ENCODE results near the gene OR7G2. TPM values are rescaled to one million over a fixed set of nuclear protein-coding genes. Genes with fewer than 3 reads are reported as not detected.

OR7G2 gene
- total RNA-seq (2021) (not detected in 3 replicates), Bru-seq, nascent RNA (not detected)
- long read RNA-seq, experiment 1, result 0 reads
- long read RNA-seq, experiment 2, result 0 reads
- long read RNA-seq, experiment 3, result 0 reads

DNA sequence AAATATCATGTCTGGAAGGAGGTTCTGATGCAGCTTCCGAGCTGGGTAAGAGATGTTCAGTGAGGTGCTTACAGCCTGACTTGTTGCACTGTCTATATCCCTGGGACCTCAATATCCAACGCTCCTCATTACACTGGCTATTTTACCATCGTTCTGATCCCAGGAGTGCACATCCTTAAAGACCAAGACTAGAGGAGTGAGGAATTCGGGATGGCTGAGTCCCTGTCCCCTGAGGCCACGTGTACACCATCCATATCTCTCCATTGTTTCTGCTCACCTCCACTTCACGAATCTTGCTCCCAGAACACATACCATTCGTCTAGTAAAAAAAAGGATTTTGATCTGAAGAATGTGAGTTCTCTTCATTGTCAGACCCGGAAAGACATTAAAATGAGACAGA lies at the start of gene OR7G2:
Gene OR7G2 (minus strand): TSS at position 101 of the 400 bp plus-strand sequence. CDS start 4,232 bp downstream, outside the sequence.
- Mint-ChIP-seq H3K27ac (no peak within 1 kb of the TSS), H3K36me3 (peaks cover 43% of the 10 kb centered on the region), H3K4me3 (no peak within 1 kb of the TSS), H3K27me3 (ENCODE audit: low read depth) (no peaks in the 10 kb centered on the region; the same call in 1 of the 2 replicates), H3K4me1 (no peaks in the 10 kb centered on the region), H3K9me3 (peaks cover 59% of the 10 kb centered on the region)
- no peak for DNase-seq (ENCODE audit: low spot score)
- no peak for ATAC-seq
- ChIA-PET CTCF (no interaction called here), POLR2A (no interaction called here)
- TF ChIP-seq NFATC4 (CRISPR knock-in tag; IDR thresholded peaks at IDR 0.05) (no peak), RORB (CRISPR knock-in tag; IDR thresholded peaks at IDR 0.05) (no peak), CREB1 (CRISPR knock-in tag; IDR thresholded peaks at IDR 0.05) (no peak), JUN (CRISPR knock-in tag; IDR thresholded peaks at IDR 0.05) (no peak), FOXK1 (CRISPR knock-in tag; IDR thresholded peaks at IDR 0.05) (no peak), TCF7 (CRISPR knock-in tag; IDR thresholded peaks at IDR 0.05; ENCODE audit: low read depth) (no peak), FOXP1 (CRISPR knock-in tag; IDR thresholded peaks at IDR 0.05; ENCODE audit: borderline replicate concordance) (no peak), PRRX2 (CRISPR knock-in tag; IDR thresholded peaks at IDR 0.05) (no peak), ETV6 (CRISPR knock-in tag; IDR thresholded peaks at IDR 0.05) (no peak), MYBL2 (CRISPR knock-in tag; IDR thresholded peaks at IDR 0.05) (no peak), NR1H2 (CRISPR knock-in tag; IDR thresholded peaks at IDR 0.05) (no peak)
- TF ChIP-seq, protein P1, sequence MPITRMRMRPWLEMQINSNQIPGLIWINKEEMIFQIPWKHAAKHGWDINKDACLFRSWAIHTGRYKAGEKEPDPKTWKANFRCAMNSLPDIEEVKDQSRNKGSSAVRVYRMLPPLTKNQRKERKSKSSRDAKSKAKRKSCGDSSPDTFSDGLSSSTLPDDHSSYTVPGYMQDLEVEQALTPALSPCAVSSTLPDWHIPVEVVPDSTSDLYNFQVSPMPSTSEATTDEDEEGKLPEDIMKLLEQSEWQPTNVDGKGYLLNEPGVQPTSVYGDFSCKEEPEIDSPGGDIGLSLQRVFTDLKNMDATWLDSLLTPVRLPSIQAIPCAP (CRISPR knock-in tag; IDR thresholded peaks at IDR 0.05), result no peak
- TF ChIP-seq, protein P2, sequence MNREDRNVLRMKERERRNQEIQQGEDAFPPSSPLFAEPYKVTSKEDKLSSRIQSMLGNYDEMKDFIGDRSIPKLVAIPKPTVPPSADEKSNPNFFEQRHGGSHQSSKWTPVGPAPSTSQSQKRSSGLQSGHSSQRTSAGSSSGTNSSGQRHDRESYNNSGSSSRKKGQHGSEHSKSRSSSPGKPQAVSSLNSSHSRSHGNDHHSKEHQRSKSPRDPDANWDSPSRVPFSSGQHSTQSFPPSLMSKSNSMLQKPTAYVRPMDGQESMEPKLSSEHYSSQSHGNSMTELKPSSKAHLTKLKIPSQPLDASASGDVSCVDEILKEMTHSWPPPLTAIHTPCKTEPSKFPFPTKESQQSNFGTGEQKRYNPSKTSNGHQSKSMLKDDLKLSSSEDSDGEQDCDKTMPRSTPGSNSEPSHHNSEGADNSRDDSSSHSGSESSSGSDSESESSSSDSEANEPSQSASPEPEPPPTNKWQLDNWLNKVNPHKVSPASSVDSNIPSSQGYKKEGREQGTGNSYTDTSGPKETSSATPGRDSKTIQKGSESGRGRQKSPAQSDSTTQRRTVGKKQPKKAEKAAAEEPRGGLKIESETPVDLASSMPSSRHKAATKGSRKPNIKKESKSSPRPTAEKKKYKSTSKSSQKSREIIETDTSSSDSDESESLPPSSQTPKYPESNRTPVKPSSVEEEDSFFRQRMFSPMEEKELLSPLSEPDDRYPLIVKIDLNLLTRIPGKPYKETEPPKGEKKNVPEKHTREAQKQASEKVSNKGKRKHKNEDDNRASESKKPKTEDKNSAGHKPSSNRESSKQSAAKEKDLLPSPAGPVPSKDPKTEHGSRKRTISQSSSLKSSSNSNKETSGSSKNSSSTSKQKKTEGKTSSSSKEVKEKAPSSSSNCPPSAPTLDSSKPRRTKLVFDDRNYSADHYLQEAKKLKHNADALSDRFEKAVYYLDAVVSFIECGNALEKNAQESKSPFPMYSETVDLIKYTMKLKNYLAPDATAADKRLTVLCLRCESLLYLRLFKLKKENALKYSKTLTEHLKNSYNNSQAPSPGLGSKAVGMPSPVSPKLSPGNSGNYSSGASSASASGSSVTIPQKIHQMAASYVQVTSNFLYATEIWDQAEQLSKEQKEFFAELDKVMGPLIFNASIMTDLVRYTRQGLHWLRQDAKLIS (CRISPR knock-in tag; IDR thresholded peaks at IDR 0.05; ENCODE audit: borderline replicate concordance), result no peak
- TF ChIP-seq, protein P3, sequence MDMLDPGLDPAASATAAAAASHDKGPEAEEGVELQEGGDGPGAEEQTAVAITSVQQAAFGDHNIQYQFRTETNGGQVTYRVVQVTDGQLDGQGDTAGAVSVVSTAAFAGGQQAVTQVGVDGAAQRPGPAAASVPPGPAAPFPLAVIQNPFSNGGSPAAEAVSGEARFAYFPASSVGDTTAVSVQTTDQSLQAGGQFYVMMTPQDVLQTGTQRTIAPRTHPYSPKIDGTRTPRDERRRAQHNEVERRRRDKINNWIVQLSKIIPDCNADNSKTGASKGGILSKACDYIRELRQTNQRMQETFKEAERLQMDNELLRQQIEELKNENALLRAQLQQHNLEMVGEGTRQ (CRISPR knock-in tag; IDR thresholded peaks at IDR 0.05), result no peak
- TF ChIP-seq, protein P4, sequence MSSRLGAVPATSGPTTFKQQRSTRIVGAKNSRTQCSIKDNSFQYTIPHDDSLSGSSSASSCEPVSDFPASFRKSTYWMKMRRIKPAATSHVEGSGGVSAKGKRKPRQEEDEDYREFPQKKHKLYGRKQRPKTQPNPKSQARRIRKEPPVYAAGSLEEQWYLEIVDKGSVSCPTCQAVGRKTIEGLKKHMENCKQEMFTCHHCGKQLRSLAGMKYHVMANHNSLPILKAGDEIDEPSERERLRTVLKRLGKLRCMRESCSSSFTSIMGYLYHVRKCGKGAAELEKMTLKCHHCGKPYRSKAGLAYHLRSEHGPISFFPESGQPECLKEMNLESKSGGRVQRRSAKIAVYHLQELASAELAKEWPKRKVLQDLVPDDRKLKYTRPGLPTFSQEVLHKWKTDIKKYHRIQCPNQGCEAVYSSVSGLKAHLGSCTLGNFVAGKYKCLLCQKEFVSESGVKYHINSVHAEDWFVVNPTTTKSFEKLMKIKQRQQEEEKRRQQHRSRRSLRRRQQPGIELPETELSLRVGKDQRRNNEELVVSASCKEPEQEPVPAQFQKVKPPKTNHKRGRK (CRISPR knock-in tag; IDR thresholded peaks at IDR 0.05; ENCODE audit: borderline replicate concordance), result no peak

DNA sequence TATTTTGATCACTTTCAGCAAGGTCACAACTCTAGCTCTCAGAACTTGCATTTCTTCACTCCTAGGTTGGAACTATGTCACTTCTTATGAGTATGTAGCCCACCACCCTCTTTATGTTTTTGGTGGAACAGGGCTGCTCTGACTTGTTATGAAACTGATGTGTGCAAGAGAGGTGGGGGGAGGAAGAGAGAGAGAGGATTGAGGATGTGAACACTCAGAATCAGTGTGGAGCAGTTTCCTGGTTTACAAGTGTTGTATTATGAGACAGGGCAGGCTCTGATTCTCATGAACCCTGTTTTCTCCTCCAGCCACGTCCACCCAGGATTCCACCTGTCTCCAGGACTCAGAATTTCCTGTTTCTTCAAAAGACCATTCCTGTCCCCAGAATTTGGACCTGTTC lies 49.0 kb upstream of the OR7G2 start:
- peaks cover 99% of the 10 kb centered on the region for H3K36me3 Mint-ChIP-seq
- ChIA-PET CTCF (no interaction called here), POLR2A (no interaction called here)
- ATAC-seq (no peak), DNase-seq (ENCODE audit: low spot score) (no peak)
- no peaks in the 10 kb centered on the region for H3K4me1 Mint-ChIP-seq
- peaks cover 3% of the 10 kb centered on the region; the same call in 1 of the 2 replicates for H3K27me3 Mint-ChIP-seq (ENCODE audit: low read depth)
- no peak overlapping the region for H3K27ac Mint-ChIP-seq
- H3K4me3 Mint-ChIP-seq, result no peak overlapping the region
- H3K9me3 Mint-ChIP-seq, result peaks cover 31% of the 10 kb centered on the region
- TF ChIP-seq, protein P3 (CRISPR knock-in tag; IDR thresholded peaks at IDR 0.05), result no peak
- TF ChIP-seq ZNF671 (CRISPR knock-in tag; IDR thresholded peaks at IDR 0.05) (no peak), SMAD4 (CRISPR knock-in tag; IDR thresholded peaks at IDR 0.05) (no peak), JUN (CRISPR knock-in tag; IDR thresholded peaks at IDR 0.05) (no peak), NFYB (CRISPR knock-in tag; conservative IDR thresholded peaks at IDR 0.05; ENCODE audit: low read depth) (no peak)
- TF ChIP-seq, protein P5, sequence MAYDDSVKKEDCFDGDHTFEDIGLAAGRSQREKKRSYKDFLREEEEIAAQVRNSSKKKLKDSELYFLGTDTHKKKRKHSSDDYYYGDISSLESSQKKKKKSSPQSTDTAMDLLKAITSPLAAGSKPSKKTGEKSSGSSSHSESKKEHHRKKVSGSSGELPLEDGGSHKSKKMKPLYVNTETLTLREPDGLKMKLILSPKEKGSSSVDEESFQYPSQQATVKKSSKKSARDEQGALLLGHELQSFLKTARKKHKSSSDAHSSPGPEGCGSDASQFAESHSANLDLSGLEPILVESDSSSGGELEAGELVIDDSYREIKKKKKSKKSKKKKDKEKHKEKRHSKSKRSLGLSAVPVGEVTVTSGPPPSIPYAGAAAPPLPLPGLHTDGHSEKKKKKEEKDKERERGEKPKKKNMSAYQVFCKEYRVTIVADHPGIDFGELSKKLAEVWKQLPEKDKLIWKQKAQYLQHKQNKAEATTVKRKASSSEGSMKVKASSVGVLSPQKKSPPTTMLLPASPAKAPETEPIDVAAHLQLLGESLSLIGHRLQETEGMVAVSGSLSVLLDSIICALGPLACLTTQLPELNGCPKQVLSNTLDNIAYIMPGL (CRISPR knock-in tag; IDR thresholded peaks at IDR 0.05), result no peak
- TF ChIP-seq, protein P1 (CRISPR knock-in tag; IDR thresholded peaks at IDR 0.05), result no peak
- TF ChIP-seq, protein P6, sequence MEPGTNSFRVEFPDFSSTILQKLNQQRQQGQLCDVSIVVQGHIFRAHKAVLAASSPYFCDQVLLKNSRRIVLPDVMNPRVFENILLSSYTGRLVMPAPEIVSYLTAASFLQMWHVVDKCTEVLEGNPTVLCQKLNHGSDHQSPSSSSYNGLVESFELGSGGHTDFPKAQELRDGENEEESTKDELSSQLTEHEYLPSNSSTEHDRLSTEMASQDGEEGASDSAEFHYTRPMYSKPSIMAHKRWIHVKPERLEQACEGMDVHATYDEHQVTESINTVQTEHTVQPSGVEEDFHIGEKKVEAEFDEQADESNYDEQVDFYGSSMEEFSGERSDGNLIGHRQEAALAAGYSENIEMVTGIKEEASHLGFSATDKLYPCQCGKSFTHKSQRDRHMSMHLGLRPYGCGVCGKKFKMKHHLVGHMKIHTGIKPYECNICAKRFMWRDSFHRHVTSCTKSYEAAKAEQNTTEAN (CRISPR knock-in tag; IDR thresholded peaks at IDR 0.05), result no peak
- TF ChIP-seq, protein P7, sequence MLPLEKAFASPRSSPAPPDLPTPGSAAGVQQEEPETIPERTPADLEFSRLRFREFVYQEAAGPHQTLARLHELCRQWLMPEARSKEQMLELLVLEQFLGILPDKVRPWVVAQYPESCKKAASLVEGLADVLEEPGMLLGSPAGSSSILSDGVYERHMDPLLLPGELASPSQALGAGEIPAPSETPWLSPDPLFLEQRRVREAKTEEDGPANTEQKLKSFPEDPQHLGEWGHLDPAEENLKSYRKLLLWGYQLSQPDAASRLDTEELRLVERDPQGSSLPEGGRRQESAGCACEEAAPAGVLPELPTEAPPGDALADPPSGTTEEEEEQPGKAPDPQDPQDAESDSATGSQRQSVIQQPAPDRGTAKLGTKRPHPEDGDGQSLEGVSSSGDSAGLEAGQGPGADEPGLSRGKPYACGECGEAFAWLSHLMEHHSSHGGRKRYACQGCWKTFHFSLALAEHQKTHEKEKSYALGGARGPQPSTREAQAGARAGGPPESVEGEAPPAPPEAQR (CRISPR knock-in tag; IDR thresholded peaks at IDR 0.05), result no peak
